B cell (primary cell): ENCODE results near the gene ULK4. TPM values are rescaled to one million over a fixed set of nuclear protein-coding genes. Genes with fewer than 3 reads are reported as not detected.
"Not testable (repeated sequence)": the region's sequence is repeated elsewhere in the genome, so short reads cannot be mapped to it uniquely, and the experiment has no call there.

ENCODE experiments used
- ATAC-seq: fragments of 200-7000 bp; cut with Tn5 transposase; one replicate; pipeline ENCODE4 v1.10.0; 2021; ENCODE audit warnings: low read depth, mild to moderate bottlenecking, moderate number of reproducible peaks, moderate library complexity
- CTCF ChIA-PET: fragments of 350-600 bp; sonication (Branson Sonifier 250); formaldehyde crosslinking; loops from one replicate; lab custom pipeline; 2021; ENCODE audit warnings: antibody characterized with exemption, inconsistent platforms; lab: Charles Lee
- POLR2A ChIA-PET: fragments of 350-600 bp; sonication (Branson Sonifier 250); formaldehyde crosslinking; loops from one replicate; lab custom pipeline; 2021; ENCODE audit warnings: antibody characterized with exemption; lab: Charles Lee
- DNase-seq: peaks from one replicate; pipeline ENCODE4 v3.0.0; 2013
- H2AFZ ChIP-seq: 2 replicates; pipeline ENCODE4 v1.6.1; 2012; ENCODE audit warnings: mild to moderate bottlenecking, low read depth, low read length; ENCODE audit not compliant: insufficient read depth, poor library complexity, severe bottlenecking
- H3K27ac ChIP-seq, 2 donors: 1 replicate in 1 of 2; 2 replicates in 1 of 2; pipeline ENCODE4 v1.5.1; 2012 to 2013; ENCODE audit warnings: low read length in 2 of 2, mild to moderate bottlenecking in 2 of 2, moderate library complexity in 1 of 2
- H3K27me3 ChIP-seq, 4 experiments: fragments of 200-600 bp in 1 of 4; sonication (generic) in 1 of 4; replicated peaks in 1 of 4; 1 replicate in 2 of 4; 2 replicates in 2 of 4; pipeline versions ENCODE4 v1.6.1 to v1.7.0; 2013 to 2016; ENCODE audit warnings: low read length in 3 of 4, mild to moderate bottlenecking in 2 of 4, mixed read lengths in 1 of 4, moderate library complexity in 1 of 4; ENCODE audit not compliant: insufficient read depth in 4 of 4, control insufficient read depth in 3 of 4; ENCODE audit errors: control extremely low read depth in 1 of 4
- H3K36me3 ChIP-seq, 2 experiments: replicated peaks in 1 of 2; 1 replicate in 1 of 2; 2 replicates in 1 of 2; pipeline versions ENCODE4 v1.6.1 to v1.7.1; 2013; ENCODE audit warnings: low read length in 1 of 2; ENCODE audit not compliant: insufficient read depth in 2 of 2, control insufficient read depth in 1 of 2; ENCODE audit errors: control extremely low read depth in 1 of 2, extremely low read depth in 1 of 2
- H3K4me1 ChIP-seq, 2 donors: fragments of 200-600 bp in 1 of 2; sonication (generic) in 1 of 2; 1 replicate in 1 of 2; 2 replicates in 1 of 2; pipeline versions ENCODE4 v1.5.1 to v1.6.1; 2013 to 2017; ENCODE audit warnings: low read length in 2 of 2; ENCODE audit not compliant: control insufficient read depth in 2 of 2, insufficient read depth in 2 of 2
- H3K4me2 ChIP-seq: replicated peaks from 2 replicates; pipeline ENCODE3; 2012; ENCODE audit warnings: mild to moderate bottlenecking, low read depth, low read length; ENCODE audit not compliant: poor library complexity, severe bottlenecking
- H3K4me3 ChIP-seq, 5 experiments: fragments of 200-600 bp in 1 of 5; sonication (generic) in 1 of 5; 1 replicate in 3 of 5; 2 replicates in 2 of 5; pipeline versions ENCODE4 v1.5.1 to v1.7.0; 2011 to 2016; ENCODE audit warnings: low read length in 4 of 5, mild to moderate bottlenecking in 4 of 5, low read depth in 2 of 5, control low read depth in 1 of 5, moderate library complexity in 1 of 5; ENCODE audit not compliant: insufficient read depth in 1 of 5; ENCODE audit errors: control extremely low read depth in 1 of 5, extremely low read depth in 1 of 5
- H3K79me2 ChIP-seq: fragments of 200-600 bp; sonication (generic); one replicate; pipeline ENCODE4 v1.6.0; 2016; ENCODE audit warnings: low read length; ENCODE audit not compliant: control insufficient read depth, insufficient read depth
- H3K9ac ChIP-seq: fragments of 200-600 bp; sonication (generic); 2 replicates; pipeline ENCODE4 v1.6.1; 2017; ENCODE audit warnings: mild to moderate bottlenecking, low read length, moderate library complexity
- H3K9me3 ChIP-seq, 3 donors: one replicate each; pipeline versions ENCODE4 v1.6.1 to v1.7.1; 2013; ENCODE audit warnings: low read length in 2 of 3; ENCODE audit not compliant: control insufficient read depth in 2 of 3, insufficient read depth in 1 of 3; ENCODE audit errors: control extremely low read depth in 1 of 3
- H4K20me1 ChIP-seq: 2 replicates; pipeline ENCODE4 v1.6.0; 2012; ENCODE audit warnings: mild to moderate bottlenecking, low read length; ENCODE audit not compliant: insufficient read depth, control insufficient read depth, poor library complexity, severe bottlenecking
- H3K27ac Mint-ChIP-seq: one replicate; pipeline ENCODE4 v1.8.0; 2021; ENCODE audit warnings: mixed read lengths
- H3K27me3 Mint-ChIP-seq: one replicate; pipeline ENCODE4 v1.8.0; 2021; ENCODE audit warnings: mixed read lengths
- H3K4me1 Mint-ChIP-seq: one replicate; pipeline ENCODE4 v1.8.0; 2021; ENCODE audit warnings: mixed read lengths
- H3K4me3 Mint-ChIP-seq: one replicate; pipeline ENCODE4 v1.8.0; 2021; ENCODE audit warnings: mixed read lengths
- H3K9me3 Mint-ChIP-seq: one replicate; pipeline ENCODE4 v1.8.0; 2022; ENCODE audit warnings: mixed read lengths; ENCODE audit not compliant: insufficient read depth
- CTCF ChIP-seq: fragments of 200-600 bp; IDR thresholded peaks from one replicate; pipeline ENCODE4 v1.8.0; 2022; ENCODE audit warnings: antibody characterized with exemption, mild to moderate bottlenecking
- EZH2 ChIP-seq: IDR thresholded peaks from 2 replicates; pipeline ENCODE4 v1.6.1; 2012; ENCODE audit warnings: borderline replicate concordance, low read depth, mild to moderate bottlenecking, moderate library complexity, low read length; ENCODE audit not compliant: insufficient read depth, poor library complexity, severe bottlenecking
- WGBS: methylation state at CpG from one replicate; pipeline ENCODE4 v1.1.5; 2013; ENCODE audit warnings: missing lambda C conversion rate; ENCODE audit not compliant: insufficient coverage; 5-methylcytosine and 5-hydroxymethylcytosine counted together
- intact Hi-C: fragments of 100-400 bp; cut with micrococcal nuclease; formaldehyde crosslinking; loops from one replicate; pipeline ENCODE4 v1.10.0; 2022
- polyA plus RNA-seq: library from polyadenylated mRNA; depleted of rRNA; stranded (reverse); fragments of >200 nt; gene quantifications from 2 replicates; pipeline ENCODE4 v1.2.3, GENCODE V29; 2012
- total RNA-seq, 2 donors: library from RNA; stranded (reverse); fragments of 120-200 nt in 1 of 2; gene quantifications; 1 replicate in 1 of 2; 2 replicates in 1 of 2; pipeline versions ENCODE4 v1.2.3 to v1.2.4, GENCODE V29; 2013 to 2022

Gene ULK4
- total and polyA plus RNA-seq, 2 donors (not counting 1 experiment from before 2014, with no cell fraction given), result 5.2 to 33.7 TPM

GRCh38 chr3:41456162-41456561, 505.7 kb downstream of the ULK4 start:
- no peaks in the 10 kb centered on the region for H3K36me3 ChIP-seq
- no peaks in the 10 kb centered on the region for H3K79me2 ChIP-seq
- CTCF ChIA-PET, result interaction anchor here (0.6 kb wide), 1 partner anchor 17 kb away, joined by 3 read pairs; no protein-coding TSS in a partner anchor
- H3K27ac ChIP-seq, result no peak overlapping the region
- H3K4me3 ChIP-seq, result no peak overlapping the region
- DNase-seq (no peak), ATAC-seq (no peak)
- H3K27me3 Mint-ChIP-seq, result no peaks in the 10 kb centered on the region
- no peaks in the 10 kb centered on the region for H4K20me1 ChIP-seq
- H3K4me1 ChIP-seq, result no peaks in the 10 kb centered on the region
- H3K9me3 Mint-ChIP-seq, result peaks cover 2% of the 10 kb centered on the region
- no peaks in the 10 kb centered on the region for H3K4me1 Mint-ChIP-seq
- no peak overlapping the region for H3K27ac Mint-ChIP-seq
- intact Hi-C loops, result no loop called here
- POLR2A ChIA-PET, result no interaction called here
- no peak overlapping the region for H3K4me3 Mint-ChIP-seq
- H2AFZ ChIP-seq, result no peak overlapping the region
- no CpG with 5 or more reads among the region's 2 CpGs for WGBS
- H3K9me3 ChIP-seq, result no peaks in the 10 kb centered on the region
- no peak overlapping the region for H3K9ac ChIP-seq
- H3K4me2 ChIP-seq, result no peak overlapping the region
- TF ChIP-seq CTCF (no peak), EZH2 (no peak)
- H3K27me3 ChIP-seq, result no peaks in the 10 kb centered on the region

- H3K9me3 Mint-ChIP-seq, H3K27me3 Mint-ChIP-seq, H3K79me2 ChIP-seq, H3K27me3 ChIP-seq, H3K27ac Mint-ChIP-seq, POLR2A ChIA-PET, ATAC-seq, H3K4me2 ChIP-seq, DNase-seq, H3K9me3 ChIP-seq, intact Hi-C loops, CTCF ChIA-PET, H4K20me1 ChIP-seq, H3K4me1 ChIP-seq, H3K9ac ChIP-seq, H3K4me1 Mint-ChIP-seq, H3K4me3 ChIP-seq, H3K4me3 Mint-ChIP-seq, H2AFZ ChIP-seq, H3K36me3 ChIP-seq, H3K27ac ChIP-seq: not testable (repeated sequence)
- no CpG with 5 or more reads among the region's 1 CpG for WGBS
These were observed 508.3 kb downstream of the ULK4 start for GRCh38 chr3:41453618-41454017.
